Measurements from ENCODE around the gene MYO5C.

Gene MYO5C

DNA sequence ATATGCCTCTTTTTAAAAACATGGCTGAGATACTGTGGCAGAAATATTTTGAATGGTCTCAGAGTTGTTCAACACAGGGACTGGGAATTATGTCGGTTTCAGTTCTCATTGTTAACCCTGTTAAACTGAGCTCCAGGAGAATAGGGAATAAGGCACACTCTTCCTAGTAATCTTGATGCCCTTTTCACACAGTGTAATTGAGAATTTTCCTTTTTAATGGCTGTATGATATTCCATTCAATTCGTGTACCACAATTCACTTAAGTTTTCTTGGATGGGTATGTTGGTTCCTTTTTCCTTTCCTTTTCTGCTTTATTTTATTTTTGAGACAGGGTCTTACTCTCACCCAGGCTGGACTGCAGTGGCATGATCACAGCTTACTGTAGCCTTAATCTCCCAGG is 149.3 kb downstream of the MYO5C start:
- Mint-ChIP-seq H3K27me3 (ENCODE audit: low read depth) (no peaks in the 10 kb centered on the region), H3K27ac (no peak overlapping the region), H3K4me3 (no peak overlapping the region), H3K4me1 (ENCODE audit: low read depth) (peaks cover 3% of the 10 kb centered on the region), H3K36me3 (ENCODE audit: low read depth) (peaks cover 38% of the 10 kb centered on the region), H3K9me3 (no peaks in the 10 kb centered on the region)
- DNase-seq (ENCODE audit: low spot score), result no peak

DNA sequence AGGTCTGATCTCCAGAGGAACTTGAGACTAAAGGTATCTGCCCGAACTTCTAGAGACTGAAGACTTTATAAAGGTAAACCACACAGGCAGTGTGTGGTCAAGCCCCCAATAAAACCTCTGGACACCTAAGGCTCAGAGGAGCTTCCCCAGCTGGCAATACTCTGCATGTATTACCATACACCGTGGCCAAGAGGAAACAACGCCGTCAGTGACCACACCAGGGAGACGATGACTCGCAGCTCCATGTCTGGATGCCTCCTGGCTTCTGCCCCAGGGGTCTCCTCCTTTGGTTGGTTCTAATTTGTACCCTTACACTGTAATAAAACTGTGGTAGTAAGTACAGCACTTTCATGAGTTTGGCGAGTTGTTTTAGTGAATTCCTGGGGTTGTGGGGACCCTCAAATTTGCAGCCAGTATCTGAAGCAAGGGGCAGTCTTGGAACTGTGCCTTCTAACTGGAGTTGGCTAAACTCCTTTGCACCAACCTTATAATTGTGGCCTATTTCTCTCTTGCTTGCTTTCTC is 150.9 kb downstream of the MYO5C start:
- peaks cover 6% of the 10 kb centered on the region for H3K4me1 Mint-ChIP-seq (ENCODE audit: low read depth)
- no peak overlapping the region for H3K27ac Mint-ChIP-seq
- no peaks in the 10 kb centered on the region for H3K9me3 Mint-ChIP-seq
- H3K4me3 Mint-ChIP-seq, result no peak overlapping the region
- H3K27me3 Mint-ChIP-seq (ENCODE audit: low read depth), result no peaks in the 10 kb centered on the region
- H3K36me3 Mint-ChIP-seq (ENCODE audit: low read depth), result peaks cover 38% of the 10 kb centered on the region
- no peak for DNase-seq (ENCODE audit: low spot score)

DNA sequence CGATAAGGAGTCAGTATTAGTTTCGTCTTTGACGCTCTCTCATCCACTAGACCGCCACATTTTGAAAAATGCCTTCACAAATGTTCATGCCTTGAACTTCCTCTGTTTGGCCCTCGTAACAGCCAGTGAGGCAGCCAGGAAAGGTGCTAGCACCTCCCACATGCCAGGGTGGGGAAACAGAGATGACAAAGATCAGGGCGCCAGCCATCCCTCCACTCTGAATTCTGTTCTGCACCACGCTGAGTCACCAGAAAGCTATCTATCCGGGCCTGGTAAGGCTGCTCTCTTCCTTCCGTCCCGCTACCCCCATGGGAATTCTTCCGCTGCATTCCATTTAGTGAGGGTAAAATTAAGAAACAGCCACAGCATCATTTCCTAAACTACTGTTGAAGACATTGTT is 151.7 kb downstream of the MYO5C start:
- H3K27ac Mint-ChIP-seq, result no peak overlapping the region
- peaks cover 36% of the 10 kb centered on the region for H3K36me3 Mint-ChIP-seq (ENCODE audit: low read depth)
- H3K9me3 Mint-ChIP-seq, result no peaks in the 10 kb centered on the region
- no peak for DNase-seq (ENCODE audit: low spot score)
- H3K4me1 Mint-ChIP-seq (ENCODE audit: low read depth), result peaks cover 8% of the 10 kb centered on the region
- no peak overlapping the region for H3K4me3 Mint-ChIP-seq
- no peaks in the 10 kb centered on the region for H3K27me3 Mint-ChIP-seq (ENCODE audit: low read depth)
